CD4-positive, alpha-beta memory T cell (primary cell): ENCODE results near the gene RAB20. TPM values are rescaled to one million over a fixed set of nuclear protein-coding genes. Genes with fewer than 3 reads are reported as not detected.
A peak's percentile ranks its signal among the peaks of the same experiment; 100 is the strongest.

Experiments
- CTCF ChIA-PET: fragments of 350-600 bp; sonication (Branson Sonifier 250); formaldehyde crosslinking; loops from one replicate; lab custom pipeline; 2021; ENCODE audit warnings: inconsistent platforms; ENCODE audit not compliant: partially characterized antibody; lab: Charles Lee
- POLR2A ChIA-PET: fragments of 350-600 bp; sonication (Branson Sonifier 250); formaldehyde crosslinking; loops from one replicate; lab custom pipeline; 2021; ENCODE audit not compliant: partially characterized antibody; lab: Charles Lee
- DNase-seq, 5 donors: peaks; one replicate each; pipeline versions ENCODE4 v3.0.0 to v3.0.0-alpha.2; 2020 to 2022; ENCODE audit warnings: mixed read lengths in 1 of 5
- H3K27ac ChIP-seq: one replicate; pipeline ENCODE4 v1.7.0; 2013; ENCODE audit warnings: low read depth, low read length
- H3K27me3 ChIP-seq: 2 replicates; pipeline ENCODE4 v1.7.0; 2013; ENCODE audit warnings: mild to moderate bottlenecking, low read length, moderate library complexity; ENCODE audit not compliant: insufficient read depth
- H3K36me3 ChIP-seq: 2 replicates; pipeline ENCODE4 v1.7.0; 2013; ENCODE audit warnings: mild to moderate bottlenecking, low read length, moderate library complexity; ENCODE audit not compliant: insufficient read depth
- H3K4me1 ChIP-seq: 2 replicates; pipeline ENCODE4 v1.7.0; 2013; ENCODE audit warnings: mild to moderate bottlenecking, low read length, moderate library complexity; ENCODE audit not compliant: insufficient read depth
- H3K4me3 ChIP-seq, 2 donors: one replicate each; pipeline ENCODE4 v1.7.0; 2013; ENCODE audit warnings: low read length in 2 of 2, mild to moderate bottlenecking in 1 of 2
- H3K9me3 ChIP-seq, 2 donors: one replicate each; pipeline ENCODE4 v1.7.0; 2013; ENCODE audit warnings: low read length in 2 of 2, control low read depth in 1 of 2; ENCODE audit not compliant: control insufficient read depth in 1 of 2
- H3K27ac Mint-ChIP-seq, 7 donors: one replicate each; pipeline ENCODE4 v1.8.0; 2020 to 2021; ENCODE audit warnings: mixed read lengths in 7 of 7, mild to moderate bottlenecking in 6 of 7, inconsistent platforms in 3 of 7, moderate library complexity in 3 of 7
- H3K27me3 Mint-ChIP-seq, 2 donors: one replicate each; pipeline ENCODE4 v1.8.0; 2020 to 2021; ENCODE audit warnings: mixed read lengths in 2 of 2
- H3K36me3 Mint-ChIP-seq, 2 donors: one replicate each; pipeline ENCODE4 v1.8.0; 2020 to 2021; ENCODE audit warnings: mixed read lengths in 2 of 2, inconsistent platforms in 1 of 2, mild to moderate bottlenecking in 1 of 2
- H3K4me1 Mint-ChIP-seq, 4 donors: one replicate each; pipeline ENCODE4 v1.8.0; 2020 to 2021; ENCODE audit warnings: mixed read lengths in 4 of 4, mild to moderate bottlenecking in 1 of 4
- H3K4me3 Mint-ChIP-seq, 8 donors: one replicate each; pipeline ENCODE4 v1.8.0; 2020 to 2021; ENCODE audit warnings: mixed read lengths in 8 of 8, mild to moderate bottlenecking in 7 of 8, moderate library complexity in 6 of 8, inconsistent platforms in 3 of 8
- H3K9me3 Mint-ChIP-seq, 8 donors: one replicate each; pipeline ENCODE4 v1.8.0; 2020 to 2021; ENCODE audit warnings: mixed read lengths in 8 of 8, mild to moderate bottlenecking in 5 of 8, inconsistent platforms in 3 of 8, moderate library complexity in 1 of 8
- intact Hi-C: fragments of 100-400 bp; cut with micrococcal nuclease; formaldehyde crosslinking; loops from one replicate; pipeline ENCODE4 v1.15.1; 2023
- polyA plus RNA-seq, 2 donors: library from polyadenylated mRNA; unstranded; fragments of 300-500 nt; fragmentation: Illumina TruSeq; gene quantifications; one replicate each; pipeline ENCODE4 v1.2.3, GENCODE V29; 2021
- total RNA-seq, 2 experiments: library from RNA; stranded (reverse); gene quantifications; one replicate each; pipeline ENCODE4 v1.2.3, GENCODE V29; 2021

RAB20 gene
- total and polyA plus RNA-seq, 4 experiments from 2014 or later = 2.2 to 5.7 (median 3.0) TPM

GRCh38 chr13:110583178-110583865, 21.8 kb upstream of the RAB20 start:
- ChIA-PET POLR2A (no interaction called here), CTCF (interaction anchor here (1.2 kb wide), 1 partner anchor 10 kb away, joined by 3 read pairs; no protein-coding TSS in a partner anchor)
- Histone ChIP-seq H3K36me3 (no peaks in the 10 kb centered on the region), H3K9me3 (no peaks in the 10 kb centered on the region), H3K4me3 (no peak overlapping the region), H3K27me3 (peaks cover 8% of the 10 kb centered on the region), H3K4me1 (no peaks in the 10 kb centered on the region), H3K27ac (no peak overlapping the region)
- intact Hi-C loops = no loop called here
- no peak overlapping the region for H3K4me3 Mint-ChIP-seq
- H3K4me1 Mint-ChIP-seq = no peaks in the 10 kb centered on the region
- peaks cover 19 to 30% of the 10 kb centered on the region in 2 donors for H3K27me3 Mint-ChIP-seq
- H3K36me3 Mint-ChIP-seq = no peaks in the 10 kb centered on the region
- no peaks in the 10 kb centered on the region for H3K9me3 Mint-ChIP-seq
- DNase-seq = no peak
- no peak overlapping the region for H3K27ac Mint-ChIP-seq

GRCh38 chr13:110582421-110582954, 21.0 kb upstream of the RAB20 start:
- no peaks in the 10 kb centered on the region for H3K36me3 ChIP-seq
- DNase-seq = no peak
- no peak overlapping the region for H3K27ac Mint-ChIP-seq
- CTCF ChIA-PET = no interaction called here
- no peaks in the 10 kb centered on the region for H3K9me3 ChIP-seq
- H3K36me3 Mint-ChIP-seq = no peaks in the 10 kb centered on the region
- POLR2A ChIA-PET = no interaction called here
- no peak overlapping the region for H3K27ac ChIP-seq
- no peaks in the 10 kb centered on the region for H3K4me1 ChIP-seq
- no peak overlapping the region for H3K4me3 Mint-ChIP-seq
- no peak overlapping the region for H3K4me3 ChIP-seq
- no peaks in the 10 kb centered on the region for H3K4me1 Mint-ChIP-seq
- peaks cover 21 to 32% of the 10 kb centered on the region in 2 donors for H3K27me3 Mint-ChIP-seq
- no peaks in the 10 kb centered on the region for H3K9me3 Mint-ChIP-seq
- H3K27me3 ChIP-seq = peaks cover 8% of the 10 kb centered on the region
- intact Hi-C loops = no loop called here

GRCh38 chr13:110581506-110582185, 20.1 kb upstream of the RAB20 start:
- Mint-ChIP-seq H3K27me3 (peaks cover 23 to 36% of the 10 kb centered on the region in 2 donors), H3K27ac (no peak overlapping the region), H3K4me1 (no peaks in the 10 kb centered on the region)

GRCh38 chr13:110580800-110581199, 19.3 kb upstream of the RAB20 start:
- Histone ChIP-seq H3K4me1 (no peaks in the 10 kb centered on the region), H3K36me3 (no peaks in the 10 kb centered on the region), H3K4me3 (no peak overlapping the region), H3K9me3 (no peaks in the 10 kb centered on the region), H3K27me3 (peaks cover 13% of the 10 kb centered on the region), H3K27ac (no peak overlapping the region)
- ChIA-PET POLR2A (no interaction called here), CTCF (no interaction called here)
- intact Hi-C loops = no loop called here
- Mint-ChIP-seq H3K4me1 (peaks cover 0 to 4% (median 1%) of the 10 kb centered on the region in 4 donors), H3K27ac (no peak overlapping the region), H3K36me3 (no peaks in the 10 kb centered on the region), H3K27me3 (peaks cover 28 to 35% of the 10 kb centered on the region in 2 donors), H3K9me3 (no peaks in the 10 kb centered on the region), H3K4me3 (no peak overlapping the region)
- no peak for DNase-seq

More at GRCh38 chr13:110581506-110582185, 20.1 kb upstream of the RAB20 start:
- Histone ChIP-seq H3K4me1 (no peaks in the 10 kb centered on the region), H3K27ac (no peak overlapping the region), H3K36me3 (no peaks in the 10 kb centered on the region), H3K9me3 (no peaks in the 10 kb centered on the region), H3K4me3 (no peak overlapping the region), H3K27me3 (peaks cover 8% of the 10 kb centered on the region)
- no peaks in the 10 kb centered on the region for H3K9me3 Mint-ChIP-seq
- ChIA-PET POLR2A (no interaction called here), CTCF (no interaction called here)
- DNase-seq = no peak
- H3K36me3 Mint-ChIP-seq = no peaks in the 10 kb centered on the region
- H3K4me3 Mint-ChIP-seq = no peak overlapping the region
- intact Hi-C loops = no loop called here

GRCh38 chr13:110578363-110578762, 16.8 kb upstream of the RAB20 start:
- H3K4me1 ChIP-seq = no peaks in the 10 kb centered on the region
- H3K4me3 Mint-ChIP-seq = no peak overlapping the region
- H3K27me3 Mint-ChIP-seq = peaks cover 32 to 39% of the 10 kb centered on the region in 2 donors
- ChIA-PET POLR2A (no interaction called here), CTCF (no interaction called here)
- H3K36me3 Mint-ChIP-seq = no peaks in the 10 kb centered on the region
- H3K4me1 Mint-ChIP-seq = peaks cover 4 to 10% (median 7%) of the 10 kb centered on the region in 4 donors
- no peak for DNase-seq
- no peaks in the 10 kb centered on the region for H3K9me3 ChIP-seq
- no peaks in the 10 kb centered on the region for H3K36me3 ChIP-seq
- no peak overlapping the region for H3K27ac ChIP-seq
- H3K27me3 ChIP-seq = peaks cover 6% of the 10 kb centered on the region
- no peak overlapping the region for H3K27ac Mint-ChIP-seq
- intact Hi-C loops = no loop called here
- H3K9me3 Mint-ChIP-seq = no peaks in the 10 kb centered on the region
- no peak overlapping the region for H3K4me3 ChIP-seq

- no peak overlapping the region for H3K27ac ChIP-seq
- no peaks in the 10 kb centered on the region for H3K36me3 ChIP-seq
- H3K9me3 Mint-ChIP-seq = no peaks in the 10 kb centered on the region
- intact Hi-C loops = no loop called here
- no peaks in the 10 kb centered on the region for H3K9me3 ChIP-seq
- no peak overlapping the region for H3K4me3 Mint-ChIP-seq
- H3K36me3 Mint-ChIP-seq = no peaks in the 10 kb centered on the region
- no peak for DNase-seq
- peaks cover 6% of the 10 kb centered on the region for H3K27me3 ChIP-seq
- peaks cover 4 to 10% (median 7%) of the 10 kb centered on the region in 4 donors for H3K4me1 Mint-ChIP-seq
- CTCF ChIA-PET = no interaction called here
- H3K4me3 ChIP-seq = no peak overlapping the region
- no peak overlapping the region for H3K27ac Mint-ChIP-seq
- H3K4me1 ChIP-seq = no peaks in the 10 kb centered on the region
- POLR2A ChIA-PET = no interaction called here
- peaks cover 36 to 37% of the 10 kb centered on the region in 2 donors for H3K27me3 Mint-ChIP-seq
Observed at GRCh38 chr13:110576736-110577476, 15.4 kb upstream of the RAB20 start.

- ChIA-PET CTCF (no interaction called here), POLR2A (no interaction called here)
- Histone ChIP-seq H3K27me3 (peaks cover 6% of the 10 kb centered on the region), H3K36me3 (no peaks in the 10 kb centered on the region), H3K27ac (no peak overlapping the region), H3K4me1 (no peaks in the 10 kb centered on the region), H3K4me3 (no peak overlapping the region), H3K9me3 (no peaks in the 10 kb centered on the region)
- Mint-ChIP-seq H3K4me3 (peak overlapping the region in 1 of 8 donors; percentile 25), H3K4me1 (peaks cover 4 to 10% (median 7%) of the 10 kb centered on the region in 4 donors), H3K27ac (peak overlapping the region in 1 of 7 donors; percentile 18), H3K9me3 (no peaks in the 10 kb centered on the region), H3K27me3 (peaks cover 33 to 39% of the 10 kb centered on the region in 2 donors), H3K36me3 (no peaks in the 10 kb centered on the region)
- intact Hi-C loops = no loop called here
- no peak for DNase-seq
Observed at GRCh38 chr13:110576070-110576394, 14.5 kb upstream of the RAB20 start.
